Measurements from ENCODE around the gene PARVG.

Gene PARVG

GRCh38 chr22:44155115-44155514, 25.6 kb upstream of the PARVG start:
- DNase-seq (ENCODE audit: low read depth): no peak

DNA sequence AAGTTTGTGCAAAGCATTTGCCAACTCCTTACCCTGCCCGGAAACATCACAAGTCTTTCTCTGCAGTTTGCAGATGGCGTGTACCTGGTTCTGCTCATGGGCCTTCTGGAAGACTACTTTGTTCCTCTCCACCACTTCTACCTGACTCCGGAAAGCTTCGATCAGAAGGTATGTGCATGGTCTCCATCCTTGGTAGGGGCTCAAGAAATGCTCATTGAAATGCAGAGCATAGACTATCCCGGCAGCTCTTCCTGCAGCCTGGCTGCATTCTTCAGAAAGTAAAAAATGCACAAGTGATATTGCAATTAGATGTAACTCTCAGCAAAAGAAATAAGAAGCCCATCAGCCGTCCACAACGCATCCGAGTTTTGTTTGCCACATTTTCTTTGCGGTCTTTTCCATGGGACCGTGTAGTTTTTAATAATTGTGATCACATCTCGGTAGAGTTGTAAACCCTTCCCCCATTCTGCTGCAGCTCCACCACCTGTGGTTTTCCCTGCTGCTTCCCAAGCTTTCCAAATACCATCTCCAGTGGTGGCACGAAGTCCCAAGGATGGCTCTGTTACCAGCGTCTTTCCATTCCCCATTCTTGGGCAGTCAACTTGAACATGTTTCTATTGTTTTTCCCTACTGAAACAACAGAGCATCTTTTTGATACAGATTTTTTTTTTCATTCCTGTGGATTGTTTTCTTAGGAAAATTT, 22.7 kb upstream of the PARVG start:
- DNase-seq (ENCODE audit: low read depth): no peak

GRCh38 chr22:44158816-44159215, 21.9 kb upstream of the PARVG start:
- no peak for DNase-seq (ENCODE audit: low read depth)

DNA sequence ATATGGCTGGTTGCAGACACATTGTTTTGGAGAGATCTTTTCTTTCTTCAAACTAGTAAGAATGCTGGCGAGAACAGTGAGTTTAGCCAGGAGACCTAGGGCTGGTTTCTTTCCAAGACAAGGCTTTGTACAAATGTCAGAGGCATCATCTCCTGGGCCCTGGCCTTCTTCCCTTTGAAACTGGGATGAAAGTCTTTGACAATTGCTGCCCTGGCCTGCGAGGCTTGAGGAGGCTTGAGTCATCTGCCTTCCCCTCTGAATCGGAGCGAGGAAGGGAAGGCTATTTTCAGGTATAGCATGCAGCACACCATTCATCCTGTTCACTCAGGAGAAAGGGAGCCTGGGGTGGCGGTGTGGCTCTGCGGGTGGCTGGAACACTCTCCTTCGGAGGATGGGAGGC, 21.5 kb upstream of the PARVG start:
- DNase-seq (ENCODE audit: low read depth): no peak

- DNase-seq (ENCODE audit: low read depth): no peak
These were observed 20.9 kb upstream of the PARVG start for GRCh38 chr22:44159811-44160210.

DNA sequence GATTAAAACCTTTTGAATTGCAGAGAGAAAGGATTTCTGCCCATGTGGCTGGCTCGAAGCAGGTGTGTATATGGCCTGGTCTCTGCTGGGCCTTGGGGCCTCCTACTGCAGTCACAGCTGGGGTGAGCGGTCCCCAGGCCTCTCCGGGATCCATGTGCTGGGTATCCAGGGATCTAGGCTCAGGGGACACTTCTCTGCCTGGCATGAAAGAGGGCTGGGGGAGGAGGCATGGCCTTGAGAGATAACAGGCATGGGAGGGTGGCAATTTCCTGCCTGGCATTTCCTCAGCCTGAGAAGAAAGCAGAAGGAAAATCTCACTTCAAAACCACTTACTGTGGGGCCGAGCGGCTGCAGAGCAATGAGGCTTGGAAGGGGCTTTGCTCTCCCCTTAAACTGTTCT, 20.3 kb upstream of the PARVG start:
- no peak for DNase-seq (ENCODE audit: low read depth)

GRCh38 chr22:44161673-44162072, 19.1 kb upstream of the PARVG start:
- no peak for DNase-seq (ENCODE audit: low read depth)

GRCh38 chr22:44162960-44163359, 17.8 kb upstream of the PARVG start:
- no peak for DNase-seq (ENCODE audit: low read depth)

DNA sequence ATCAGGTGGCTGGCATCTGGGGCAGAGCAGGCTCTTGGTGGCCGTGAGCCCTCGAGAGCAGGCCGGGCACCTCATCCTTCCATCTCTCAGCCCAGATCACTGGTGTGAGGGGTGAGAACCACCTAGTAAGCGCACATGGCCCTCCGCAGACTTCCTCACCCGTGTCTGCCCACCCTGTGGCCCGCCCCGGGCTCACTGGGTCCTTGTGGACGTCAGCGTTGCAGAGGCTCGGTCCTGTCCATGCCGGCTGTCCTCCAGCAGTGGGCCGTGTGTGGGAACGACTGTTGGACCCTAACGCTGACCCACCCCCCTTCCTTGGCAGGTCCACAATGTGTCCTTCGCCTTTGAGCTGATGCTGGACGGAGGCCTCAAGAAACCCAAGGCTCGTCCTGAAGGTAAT, 17.2 kb upstream of the PARVG start:
- no peak for DNase-seq (ENCODE audit: low read depth)

GRCh38 chr22:44164031-44164430, 16.7 kb upstream of the PARVG start:
- DNase-seq (ENCODE audit: low read depth): no peak

DNA sequence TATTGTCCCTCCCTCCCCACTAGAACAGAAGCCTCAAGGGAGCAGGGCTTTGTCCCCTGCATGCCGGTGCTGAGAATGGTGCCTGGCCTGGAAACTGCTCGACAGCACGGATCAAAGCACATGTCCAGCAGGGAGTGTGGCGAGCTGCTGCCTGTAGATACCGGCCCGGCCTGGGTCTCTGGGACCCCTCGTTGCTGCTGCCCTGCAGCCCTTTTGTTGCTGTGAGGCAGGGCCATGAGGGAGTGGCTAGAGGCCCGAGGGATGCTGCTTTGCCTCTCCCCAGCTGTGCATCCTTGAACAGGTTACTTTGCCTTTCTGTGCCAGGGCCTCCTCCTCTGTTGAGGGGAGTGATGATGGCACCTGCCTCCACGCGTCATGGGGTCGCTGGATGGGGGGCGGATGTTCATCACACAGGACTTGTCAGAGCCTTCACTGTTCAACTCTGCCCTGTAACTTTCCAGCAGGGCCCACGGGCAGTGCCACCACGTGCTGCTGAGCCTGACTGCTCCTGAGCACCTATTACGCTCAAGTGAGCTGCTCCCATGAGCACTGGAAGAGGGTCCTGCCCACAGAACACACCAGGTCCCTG, 15.3 kb upstream of the PARVG start:
- no peak for DNase-seq (ENCODE audit: low read depth)

- DNase-seq (ENCODE audit: low read depth): no peak
These were observed 14.0 kb upstream of the PARVG start for GRCh38 chr22:44166498-44167276.

DNA sequence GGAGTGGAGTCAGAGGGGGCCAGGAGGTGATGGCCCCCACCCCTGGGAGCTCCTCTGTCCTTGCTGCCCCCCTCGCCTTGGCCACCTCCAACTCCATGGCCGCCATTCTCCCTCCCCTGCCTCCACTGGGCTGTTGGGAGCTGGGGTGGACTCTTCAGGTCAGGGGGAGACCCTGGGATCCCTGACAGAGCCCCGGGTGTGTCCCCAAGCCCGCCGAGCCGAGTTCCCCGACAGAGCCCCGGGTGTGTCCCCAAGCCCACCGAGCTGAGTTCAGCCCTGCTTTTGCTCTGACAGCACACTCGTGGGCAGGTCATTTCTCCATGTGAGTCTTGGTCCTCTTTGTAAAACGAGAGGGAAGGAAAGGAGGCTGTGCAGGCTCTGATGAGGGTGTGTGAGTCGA, 13.2 kb upstream of the PARVG start:
- DNase-seq (ENCODE audit: low read depth): no peak

DNA sequence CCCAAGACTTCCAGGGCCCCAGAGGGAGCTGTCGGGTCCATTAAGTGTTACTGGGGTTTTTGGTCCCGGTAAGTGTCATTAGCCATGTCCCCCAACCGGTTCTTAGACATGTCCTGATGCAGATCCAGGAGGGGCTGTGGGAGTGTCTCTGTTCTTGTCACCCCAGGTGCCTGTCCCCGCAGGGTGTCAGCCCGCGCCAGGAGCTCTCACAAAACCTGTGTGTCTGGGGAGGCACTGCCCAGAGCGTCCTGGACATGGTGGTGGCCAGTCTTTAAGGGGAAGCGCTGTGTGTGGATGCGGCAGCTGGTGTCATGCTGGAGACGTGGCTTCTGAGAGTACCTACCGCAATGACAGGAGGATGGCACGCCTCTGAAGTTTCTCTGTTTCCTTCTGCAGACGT, 12.5 kb upstream of the PARVG start:
- DNase-seq (ENCODE audit: low read depth): no peak

DNA sequence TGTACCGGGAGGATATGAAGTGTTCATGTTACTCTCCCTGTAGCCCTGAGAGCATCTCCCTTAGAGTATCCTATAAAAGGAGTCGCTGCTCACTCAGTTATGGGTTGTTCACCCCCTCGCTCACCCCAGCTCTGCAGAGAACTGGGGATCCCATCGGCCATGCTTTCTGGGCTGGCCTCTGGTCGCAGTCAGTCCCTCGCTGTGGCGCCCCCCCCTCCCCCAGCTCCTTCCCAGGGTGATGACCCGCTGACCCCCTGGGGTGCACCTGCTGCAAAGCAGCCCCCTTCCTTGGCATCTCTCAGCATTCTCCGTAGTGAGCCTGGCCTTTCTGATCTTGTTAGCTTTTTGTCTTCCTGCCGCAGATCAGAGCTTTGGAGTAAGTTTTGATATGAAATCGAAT, 10.3 kb upstream of the PARVG start:
- no peak for DNase-seq (ENCODE audit: low read depth)

GRCh38 chr22:44171561-44171960, 9.2 kb upstream of the PARVG start:
- DNase-seq (ENCODE audit: low read depth): no peak

GRCh38 chr22:44172370-44173108, 8.2 kb upstream of the PARVG start:
- no peak for DNase-seq (ENCODE audit: low read depth)

GRCh38 chr22:44173154-44173553, 7.6 kb upstream of the PARVG start:
- no peak for DNase-seq (ENCODE audit: low read depth)

DNA sequence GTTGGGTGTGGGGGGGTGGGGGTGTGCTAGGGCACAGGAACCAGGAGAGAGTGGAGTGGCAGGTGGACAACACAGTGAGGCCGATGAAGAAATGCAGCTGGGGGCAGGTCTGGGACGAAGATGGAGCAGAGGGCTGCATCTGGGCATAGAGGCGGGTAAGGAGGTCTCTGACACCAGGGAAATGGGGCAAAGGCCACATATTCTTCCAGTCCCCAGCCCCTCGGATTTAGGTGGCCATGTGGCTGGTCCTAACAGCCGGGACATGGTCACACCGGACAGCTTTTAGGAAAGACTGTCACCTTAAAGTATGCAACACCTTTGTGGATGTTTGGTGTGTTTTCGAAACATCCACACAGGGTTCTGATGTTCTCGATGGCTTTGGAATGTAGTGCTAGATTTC, 5.0 kb upstream of the PARVG start:
- no peak for DNase-seq (ENCODE audit: low read depth)

- no peak for DNase-seq (ENCODE audit: low read depth)
These were observed 1.3 kb upstream of the PARVG start for GRCh38 chr22:44179196-44179988.

DNA sequence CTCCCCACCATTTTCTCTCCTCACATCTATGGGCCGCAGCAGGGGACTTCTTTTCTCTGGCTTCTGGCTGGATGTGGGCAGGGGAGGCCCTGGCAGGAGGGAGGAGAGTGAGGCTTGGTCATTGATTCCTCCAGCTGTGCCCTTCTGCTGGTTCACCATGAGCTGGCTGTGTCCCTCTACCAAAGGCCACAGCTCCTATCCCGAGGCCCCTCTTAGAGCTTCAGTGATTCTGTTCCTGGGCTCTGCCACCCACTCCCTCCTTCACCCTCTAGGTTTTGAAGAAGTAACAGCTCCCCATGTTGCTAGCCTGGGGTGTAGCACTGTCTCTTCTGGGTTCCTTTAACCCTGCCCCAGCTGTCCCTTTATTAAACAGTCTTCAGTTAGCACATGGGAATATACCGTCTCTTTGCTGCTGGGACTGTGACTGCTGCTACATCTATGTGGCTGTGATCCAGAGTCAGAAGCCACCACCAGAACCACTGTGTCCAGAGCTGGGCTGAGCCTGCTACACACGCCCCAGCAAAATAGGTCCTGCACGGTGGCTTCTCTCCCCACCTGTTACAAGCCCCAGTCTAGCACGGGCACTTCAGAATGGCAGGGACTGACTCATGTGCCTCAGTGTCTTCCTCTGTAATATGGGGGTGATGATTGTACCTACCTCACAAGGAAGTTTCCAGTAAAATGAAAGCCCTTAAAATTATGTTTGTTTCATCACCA, 578 bp upstream of the PARVG start:
- no peak for DNase-seq (ENCODE audit: low read depth)
